ENCODE measurements around the gene RAC2.
A peak's percentile ranks its signal among the peaks of the same experiment; 100 is the strongest.
"Not testable (repeated sequence)": the region's sequence is repeated elsewhere in the genome, so short reads cannot be mapped to it uniquely, and the experiment has no call there.

The RAC2 gene

GRCh38 chr22:37234736-37235711 is 9.0 kb downstream of the RAC2 start:
- DNase-seq (ENCODE audit: low read depth), result no peak

DNA sequence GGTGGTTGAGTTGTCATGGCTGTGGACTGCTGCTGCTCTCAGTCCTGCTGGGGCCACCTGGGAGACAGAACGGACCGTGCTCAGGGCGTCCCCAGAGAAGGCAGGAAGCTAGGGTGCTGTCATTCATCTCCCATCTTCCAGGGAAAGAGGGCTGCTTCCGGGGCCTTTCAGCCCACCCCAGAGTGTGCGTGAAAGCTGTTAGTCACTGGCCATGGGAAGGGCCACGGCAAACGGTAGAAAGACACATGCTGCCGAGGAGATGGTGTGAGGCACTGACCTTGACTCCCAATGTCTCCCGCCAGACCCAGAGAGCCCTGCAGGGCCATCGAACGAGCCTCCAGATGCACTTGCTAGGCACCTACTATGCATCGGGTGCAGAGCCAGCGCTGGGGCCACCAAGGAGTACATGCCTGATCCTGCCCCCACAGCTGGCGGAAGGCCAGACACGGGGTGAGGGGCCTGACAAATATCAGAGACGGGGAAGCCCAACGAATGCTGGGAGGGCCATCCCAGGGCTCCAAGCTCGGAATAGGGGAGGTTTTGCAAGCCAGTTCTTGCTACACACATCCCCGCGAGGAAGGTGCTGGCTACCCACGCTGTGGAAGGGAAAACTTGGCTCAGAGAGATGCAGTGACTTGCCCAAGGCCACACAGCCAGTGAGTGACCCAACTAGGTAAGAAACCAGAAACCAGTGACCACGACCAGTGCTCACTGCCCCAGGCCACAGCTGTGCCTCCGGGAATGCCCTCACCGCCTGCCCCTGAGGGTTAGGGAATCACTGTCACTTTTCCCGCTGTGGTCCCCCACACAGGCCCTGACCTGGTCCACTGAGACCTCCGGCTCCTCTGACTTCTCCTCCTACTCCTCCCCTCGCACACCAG is 10.1 kb downstream of the RAC2 start:
- DNase-seq (ENCODE audit: low read depth), result no peak

GRCh38 chr22:37233371-37233750 is 10.7 kb downstream of the RAC2 start:
- DNase-seq (ENCODE audit: low read depth), result not testable (repeated sequence)

DNA sequence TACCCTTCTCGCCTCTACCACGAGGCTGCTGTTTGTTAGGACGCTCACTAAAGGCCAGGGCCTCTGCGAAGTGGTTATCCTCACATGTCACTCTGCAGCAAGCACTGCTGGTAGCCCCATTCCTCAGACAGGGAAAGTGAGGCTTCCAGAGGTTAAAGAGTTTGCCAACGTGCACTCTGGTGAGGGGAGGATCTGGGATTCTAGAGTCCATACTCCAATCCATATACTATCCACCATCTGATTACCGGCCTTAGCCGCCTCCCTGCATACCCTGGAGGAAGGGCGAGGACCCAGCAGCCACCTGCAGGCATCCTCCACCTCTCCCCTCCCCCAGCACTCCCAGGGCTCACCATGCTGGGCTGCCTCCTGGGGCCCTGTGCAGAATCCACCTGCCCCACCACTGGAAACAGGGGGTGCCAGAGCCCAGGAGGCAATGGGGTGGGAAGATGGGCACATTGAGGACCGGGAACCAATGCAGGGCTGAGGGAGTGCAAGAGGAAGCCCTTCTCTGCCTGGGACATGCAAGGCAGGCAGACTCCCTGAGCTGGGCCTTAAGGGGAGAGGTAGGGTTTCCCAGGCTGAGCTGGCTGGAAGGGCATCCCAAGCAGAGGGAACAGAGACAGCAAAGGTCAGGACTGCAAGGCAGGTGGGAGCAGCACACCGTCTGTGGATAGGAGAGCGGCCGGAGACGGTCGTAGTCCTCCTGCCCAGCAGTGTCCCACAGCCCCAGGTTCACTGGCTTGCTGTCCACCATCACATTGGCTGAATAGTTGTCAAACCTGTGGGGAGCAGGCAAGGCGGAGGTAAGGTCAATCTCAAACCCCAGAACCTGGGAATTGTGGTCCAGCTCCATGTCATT is 11.7 kb downstream of the RAC2 start:
- DNase-seq (ENCODE audit: low read depth), result no peak

DNA sequence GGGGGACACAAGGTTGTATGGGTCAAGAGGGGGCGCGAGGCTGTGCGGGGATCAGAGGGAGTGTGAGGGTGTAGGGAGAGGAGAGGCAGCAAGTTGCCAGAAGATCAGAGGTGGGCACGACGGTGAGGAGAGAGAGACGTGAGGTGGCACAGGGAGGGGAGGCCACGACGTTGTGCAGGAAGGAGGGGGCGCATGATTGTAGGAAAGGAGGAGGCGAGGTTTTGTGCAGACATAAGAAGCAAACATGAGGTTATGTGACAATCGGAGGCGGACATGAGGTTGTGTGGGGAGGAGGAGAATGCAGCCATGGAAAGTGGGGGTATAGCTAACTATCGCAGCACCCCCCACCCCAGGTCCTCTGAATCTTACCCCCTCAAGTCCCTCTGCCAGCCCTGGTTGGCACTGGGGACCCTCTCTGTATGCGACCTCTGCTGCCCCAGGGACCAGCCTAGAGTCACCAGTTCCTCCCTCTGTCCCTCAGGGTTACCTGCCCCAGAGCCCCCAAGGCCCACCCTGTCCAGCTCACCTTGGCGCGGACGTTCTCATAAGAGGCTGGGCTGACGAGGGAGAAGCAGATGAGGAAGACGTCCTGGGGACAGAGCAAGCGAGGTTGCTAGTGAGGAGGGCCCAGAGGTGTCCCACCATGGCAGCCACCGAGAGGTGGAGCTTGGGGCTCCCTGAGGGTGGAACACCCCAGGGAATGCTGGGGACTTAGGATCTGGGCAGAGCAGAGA is 12.5 kb downstream of the RAC2 start:
- DNase-seq (ENCODE audit: low read depth), result no peak

DNA sequence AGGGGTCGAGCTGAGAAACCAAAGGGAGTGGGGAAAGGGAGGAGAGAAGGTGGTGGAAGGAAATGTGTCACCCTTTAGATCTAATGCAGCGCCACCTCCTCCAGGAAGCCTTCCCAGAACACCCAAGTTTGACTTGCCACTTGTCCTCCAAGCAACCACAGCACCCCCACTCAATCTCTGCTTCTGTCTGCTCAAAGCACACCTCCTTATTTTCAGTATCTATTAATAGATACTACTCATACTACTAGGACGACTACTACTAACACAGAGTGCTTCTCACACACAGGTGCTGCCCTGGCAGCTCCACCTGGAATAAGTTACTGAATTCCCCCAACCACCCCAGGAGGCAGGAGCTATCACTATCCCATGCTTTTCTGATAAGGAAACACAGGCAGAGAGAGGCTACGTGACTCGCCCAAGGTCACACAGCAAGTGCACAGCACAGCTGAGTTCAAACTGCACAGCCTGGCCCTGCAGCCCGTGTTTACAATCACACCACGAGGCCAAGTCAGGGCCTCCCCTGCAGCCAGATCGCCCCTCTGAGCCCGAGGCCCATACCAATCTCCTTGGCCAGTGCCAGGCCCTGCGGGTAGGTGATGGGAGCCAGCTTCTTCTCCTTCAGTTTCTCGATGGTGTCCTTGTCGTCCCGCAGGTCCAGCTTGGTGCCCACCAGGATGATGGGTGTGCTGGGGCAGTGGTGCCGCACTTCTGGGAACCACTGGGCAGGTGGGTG is 13.2 kb downstream of the RAC2 start:
- DNase-seq (ENCODE audit: low read depth), result no peak

DNA sequence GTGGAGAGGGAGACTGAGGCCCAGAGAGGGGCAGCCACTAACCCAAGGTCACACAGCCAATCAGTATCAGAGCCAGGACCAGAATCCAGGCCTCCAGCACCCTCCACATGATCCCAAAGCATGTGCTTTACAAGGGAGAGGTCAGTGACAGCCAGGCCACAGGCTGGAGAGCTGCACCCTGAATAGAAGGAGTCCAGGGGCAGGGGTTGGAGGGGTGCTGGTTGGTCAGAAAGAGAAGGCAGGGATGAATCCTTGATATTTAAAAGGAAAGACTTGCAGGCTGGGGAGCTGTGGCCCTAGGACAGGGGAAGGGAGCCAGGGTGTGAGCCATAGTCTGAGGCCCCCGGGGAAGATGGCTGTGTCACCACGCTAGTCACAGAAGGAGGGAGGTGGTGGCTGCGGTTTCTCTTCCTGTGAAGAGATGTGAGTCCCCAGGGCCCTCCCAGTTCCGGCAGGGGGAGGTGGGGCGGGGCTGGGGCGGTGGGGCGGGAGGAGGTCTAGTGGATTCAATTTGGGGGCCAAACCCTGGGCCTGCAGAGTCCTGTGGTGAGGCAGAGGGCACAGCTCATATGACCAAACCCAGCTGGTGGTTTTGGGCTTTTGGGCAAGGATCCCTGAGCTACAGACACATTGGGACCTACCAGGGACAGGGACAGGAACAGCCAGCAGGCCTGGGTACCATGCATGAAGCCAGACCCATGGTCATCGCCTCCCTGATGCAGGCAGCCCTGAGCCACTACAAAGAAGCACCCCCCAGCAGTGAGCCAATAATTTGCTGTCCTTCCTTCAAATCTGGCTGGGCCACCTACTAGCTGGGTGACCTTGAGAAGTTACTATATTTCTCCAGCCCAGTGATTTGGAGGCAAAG is 14.0 kb downstream of the RAC2 start:
- DNase-seq (ENCODE audit: low read depth), result peak; percentile 81

GRCh38 chr22:37229012-37229804 is 14.9 kb downstream of the RAC2 start:
- no peak for DNase-seq (ENCODE audit: low read depth)

DNA sequence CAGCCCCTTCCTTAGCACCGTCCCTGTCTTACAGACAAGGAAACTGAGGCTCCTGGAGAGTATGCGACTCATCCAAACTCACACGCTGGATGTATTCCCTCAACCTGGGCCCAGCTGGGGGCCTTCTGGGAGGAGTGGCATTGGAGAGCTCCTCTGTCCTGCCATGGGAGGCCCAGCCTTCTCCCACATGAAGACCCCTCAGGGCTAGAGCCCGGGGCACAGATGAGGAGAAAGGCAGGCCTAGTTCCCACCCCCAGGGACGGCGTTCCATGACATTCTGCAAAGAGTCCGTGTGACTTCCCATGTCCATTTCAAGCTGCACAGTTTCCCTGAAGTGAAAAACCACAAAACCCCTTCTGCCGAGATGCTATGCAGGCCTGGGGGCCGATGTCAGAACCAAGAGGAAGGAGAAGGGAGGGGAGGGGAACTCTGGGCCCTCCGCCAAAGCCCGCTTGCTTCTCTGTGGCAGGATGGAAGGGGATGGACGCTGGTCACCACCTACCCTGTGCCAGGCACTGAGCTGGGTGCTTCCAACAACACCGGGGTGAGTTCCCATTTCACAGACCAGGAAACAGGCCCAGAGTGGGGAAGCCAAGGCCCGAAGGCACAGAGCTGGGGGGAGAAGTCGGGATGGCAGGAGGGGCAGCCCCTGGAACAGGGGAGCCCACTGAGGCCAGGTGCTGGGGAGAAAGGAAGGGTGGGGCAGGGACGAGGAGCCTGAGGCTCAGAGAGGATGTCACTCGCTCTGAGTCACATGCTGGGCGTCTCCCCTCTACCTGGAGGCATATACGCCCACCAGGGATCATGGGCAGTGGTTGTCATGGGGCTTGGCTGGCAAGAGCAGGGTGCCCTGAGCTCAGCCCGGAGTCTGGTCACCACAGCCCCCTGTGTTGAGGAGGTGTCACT is 15.7 kb downstream of the RAC2 start:
- DNase-seq (ENCODE audit: low read depth), result no peak

DNA sequence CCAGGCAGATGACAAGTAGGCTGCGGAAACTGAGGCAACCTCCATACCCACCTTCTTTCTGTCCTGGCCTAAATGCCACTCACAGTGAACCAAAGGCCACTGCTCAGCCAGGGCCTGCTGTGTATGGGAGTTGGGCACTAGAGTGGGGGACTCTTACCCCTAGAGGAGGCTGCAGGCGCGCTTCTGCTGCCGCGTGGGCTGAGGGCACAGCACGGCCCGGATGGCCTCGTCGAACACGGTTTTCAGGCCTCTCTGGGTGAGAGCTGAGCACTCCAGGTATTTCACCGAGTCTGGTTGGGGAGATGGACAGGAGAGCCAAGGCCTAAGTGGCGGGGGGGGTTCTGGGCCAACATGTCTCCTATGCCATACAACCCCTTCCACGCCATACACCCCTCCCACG is 17.6 kb downstream of the RAC2 start:
- no peak for DNase-seq (ENCODE audit: low read depth)

DNA sequence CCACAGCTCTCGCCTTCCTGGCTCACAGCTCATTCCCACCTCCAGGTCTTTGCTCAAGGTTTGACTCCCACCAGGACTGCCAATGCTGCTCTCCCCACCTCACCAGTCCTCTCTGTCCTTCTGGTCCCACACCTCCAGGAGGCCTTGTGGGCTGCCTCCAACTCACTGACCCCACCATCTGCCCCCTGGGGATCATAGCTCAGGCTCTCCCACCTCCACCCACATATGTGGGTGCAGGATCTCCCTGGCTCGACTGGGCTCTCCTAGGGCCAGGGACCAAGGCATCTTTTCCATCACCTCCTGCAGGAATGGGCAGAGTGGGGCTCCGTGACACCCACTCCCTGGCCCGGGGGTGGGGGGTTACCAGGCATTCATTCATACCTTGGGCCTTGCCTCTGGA is 18.0 kb downstream of the RAC2 start:
- no peak for DNase-seq (ENCODE audit: low read depth)

GRCh38 chr22:37225481-37225880 is 18.6 kb downstream of the RAC2 start:
- no peak for DNase-seq (ENCODE audit: low read depth)

- DNase-seq (ENCODE audit: low read depth), result no peak
Measured at GRCh38 chr22:37224757-37225420, 19.2 kb downstream of the RAC2 start.

GRCh38 chr22:37223965-37224551 is 20.0 kb downstream of the RAC2 start:
- DNase-seq (ENCODE audit: low read depth), result no peak

DNA sequence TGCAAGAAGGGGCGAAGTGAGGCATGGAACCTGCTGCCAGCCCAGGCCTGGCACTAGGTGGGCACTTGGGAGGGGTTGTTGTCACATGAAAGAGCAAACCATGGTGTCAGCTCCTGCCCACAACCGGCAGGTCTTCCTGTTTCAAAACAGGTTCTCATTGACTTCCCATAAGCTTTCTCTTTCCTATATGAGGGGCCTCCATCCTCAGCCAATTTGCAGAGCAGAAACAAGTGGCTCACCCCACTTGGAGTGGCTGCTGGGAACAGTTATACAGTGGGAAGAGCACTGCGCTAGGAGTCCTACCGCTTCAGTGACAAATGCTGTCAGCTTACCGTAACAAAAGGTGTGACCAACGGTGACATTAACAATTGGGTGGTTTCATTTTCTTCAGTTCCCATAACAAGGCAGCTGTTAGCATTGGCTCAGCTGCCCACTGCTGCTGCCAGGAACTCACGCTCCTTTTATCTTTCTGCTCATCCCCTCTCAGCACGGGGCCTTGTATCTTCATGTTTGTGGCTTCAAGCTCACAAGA is 21.6 kb downstream of the RAC2 start:
- no peak for DNase-seq (ENCODE audit: low read depth)

Measured in stimulated activated CD8-positive, alpha-beta memory T cell treated with anti-CD3 and anti-CD28 coated beads, Interleukin-15, amount 100 ng/mL, for 1 hour (primary cell).